Skin of body (tissue), 2 donors: Measurements from ENCODE around the gene TPRN. TPM values are rescaled to one million over a fixed set of nuclear protein-coding genes. Genes with fewer than 3 reads are reported as not detected.

Experiments
- DNase-seq: peaks from one replicate; lab custom pipeline; 2025; lab: John Stamatoyannopoulos, UW
- total RNA-seq: library from RNA; depleted of rRNA; stranded (reverse); fragments of >200 nt; gene quantifications from one replicate; pipeline ENCODE4 v1.2.3, GENCODE V29; 2014

TPRN gene
- total RNA-seq, 1 donor from 2014 or later: 3.4 TPM

- DNase-seq: no peak
Measured at GRCh38 chr9:137162505-137163364, 37.8 kb downstream of the TPRN start.

- no peak for DNase-seq
Measured at GRCh38 chr9:137161558-137162486, 38.7 kb downstream of the TPRN start.

GRCh38 chr9:137160716-137161557 is 39.6 kb downstream of the TPRN start:
- no peak for DNase-seq

GRCh38 chr9:137160054-137160425 is 40.5 kb downstream of the TPRN start:
- DNase-seq: no peak

- no peak for DNase-seq
Measured at GRCh38 chr9:137159105-137160053, 41.2 kb downstream of the TPRN start.

GRCh38 chr9:137158625-137159024 is 41.9 kb downstream of the TPRN start:
- DNase-seq: no peak

DNA sequence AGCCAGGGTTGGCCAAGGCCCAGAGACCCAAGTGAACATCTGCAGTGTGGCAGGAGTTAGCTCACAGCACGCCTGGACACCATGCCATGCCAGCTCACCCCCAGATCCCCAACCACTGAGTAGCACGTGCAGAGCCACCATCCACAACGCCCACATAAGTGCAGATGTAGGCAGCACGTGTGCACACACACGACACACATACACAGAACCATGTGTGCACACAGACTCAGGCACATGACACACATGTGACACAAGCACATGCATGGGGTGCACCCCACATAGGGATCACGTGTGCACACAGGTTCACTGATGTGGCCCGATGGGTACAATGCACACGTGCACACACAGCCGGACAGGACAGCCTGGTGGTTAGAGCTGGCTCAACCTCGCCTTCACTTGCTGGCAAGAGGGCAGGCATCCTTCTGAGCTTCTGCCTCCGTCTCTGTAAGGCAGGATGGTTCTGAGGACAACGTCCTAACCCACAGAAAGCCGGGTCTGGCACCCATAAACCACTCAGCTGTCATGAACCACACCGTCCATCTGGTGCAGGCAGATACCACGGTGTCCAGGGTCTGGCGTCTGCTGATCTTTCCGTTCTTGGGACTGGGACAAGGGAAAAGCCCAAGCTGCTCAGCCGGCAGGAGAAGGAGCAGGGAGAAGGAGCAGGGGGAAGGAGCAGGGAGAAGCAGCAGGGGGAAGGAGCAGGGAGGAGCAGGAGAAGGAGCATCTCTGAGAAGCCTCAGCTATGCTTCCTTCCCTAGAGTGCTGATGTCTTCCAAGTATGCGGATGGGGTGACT is 42.7 kb downstream of the TPRN start:
- DNase-seq: no peak

GRCh38 chr9:137156567-137157375 is 43.8 kb downstream of the TPRN start:
- DNase-seq: no peak

GRCh38 chr9:137152844-137153405 is 47.6 kb downstream of the TPRN start:
- no peak for DNase-seq

- DNase-seq: no peak
Measured at GRCh38 chr9:137150617-137151457, 49.7 kb downstream of the TPRN start.

DNA sequence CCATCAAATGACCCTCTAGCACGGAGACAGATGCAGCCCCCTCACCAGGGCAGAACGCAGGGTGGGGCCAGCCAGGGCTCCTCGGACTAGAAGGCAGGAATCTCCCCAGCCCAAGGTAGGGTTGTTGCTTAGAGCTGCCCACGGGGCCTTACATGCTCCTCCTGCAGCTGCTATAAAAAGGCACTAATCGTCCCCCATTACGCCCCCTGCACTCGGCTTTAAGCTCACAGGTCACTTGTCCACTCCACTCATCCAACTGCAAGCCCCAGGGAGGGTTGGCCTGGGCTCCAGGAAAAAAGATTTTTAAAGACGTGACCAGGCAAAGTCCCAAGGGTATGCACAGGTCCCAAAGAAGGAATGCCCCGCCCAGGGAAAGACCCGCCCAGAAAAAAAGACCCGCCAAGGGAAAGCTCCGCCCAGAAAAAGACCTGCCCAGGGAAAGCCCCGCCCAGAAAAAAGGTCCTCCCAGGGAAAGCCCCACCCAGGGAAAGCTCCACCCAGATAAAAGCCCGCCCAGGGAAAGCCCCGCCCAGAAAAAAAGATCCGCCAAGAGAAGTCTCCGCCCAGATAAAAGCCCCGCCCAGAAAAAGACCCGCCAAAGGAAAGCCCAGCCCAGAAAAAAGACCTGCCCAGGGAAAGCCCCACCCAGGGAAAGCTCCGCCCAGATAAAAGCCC is 50.5 kb downstream of the TPRN start:
- DNase-seq: no peak

GRCh38 chr9:137149363-137149762 is 51.2 kb downstream of the TPRN start:
- DNase-seq: no peak

DNA sequence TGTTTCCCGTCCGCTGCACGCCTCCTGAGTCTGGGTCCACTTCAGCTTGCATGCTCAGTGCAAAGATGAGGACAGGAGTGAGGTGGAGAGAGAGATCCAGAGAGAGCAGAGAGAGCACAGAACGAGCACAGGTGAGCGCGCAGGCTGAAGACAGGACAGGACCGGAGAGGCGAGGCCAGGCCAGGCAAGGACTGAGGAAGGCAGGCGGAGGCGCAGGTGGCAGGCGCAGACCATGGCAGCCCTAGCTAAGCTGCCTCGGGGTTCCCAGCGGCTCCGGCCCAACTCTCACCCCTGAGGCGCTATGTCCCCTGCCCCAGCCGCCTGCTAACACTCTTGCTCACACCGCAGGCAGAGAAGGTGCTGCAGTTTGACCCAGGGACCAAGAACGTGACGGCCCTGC is 51.9 kb downstream of the TPRN start:
- DNase-seq: no peak

DNA sequence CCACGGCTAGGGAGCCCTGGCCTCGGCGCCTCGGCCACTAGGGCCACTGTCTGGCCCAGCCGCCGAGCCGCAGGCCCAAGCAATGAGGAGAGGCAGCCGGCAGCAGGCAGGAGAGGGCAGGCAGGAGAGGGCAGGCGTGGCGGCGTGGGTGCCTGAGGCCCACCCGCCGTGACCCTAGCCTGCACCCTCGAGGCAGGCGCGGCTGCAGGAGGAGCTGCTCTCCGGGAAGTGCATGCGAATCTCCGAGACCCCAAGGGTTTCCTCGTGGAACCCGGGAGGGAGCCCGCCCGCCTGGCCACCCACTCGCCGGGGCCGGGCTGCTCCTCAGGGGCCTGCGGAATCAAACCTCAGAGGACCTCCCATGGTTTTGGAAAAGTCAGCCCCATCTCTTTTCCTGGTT is 52.3 kb downstream of the TPRN start:
- DNase-seq: no peak

DNA sequence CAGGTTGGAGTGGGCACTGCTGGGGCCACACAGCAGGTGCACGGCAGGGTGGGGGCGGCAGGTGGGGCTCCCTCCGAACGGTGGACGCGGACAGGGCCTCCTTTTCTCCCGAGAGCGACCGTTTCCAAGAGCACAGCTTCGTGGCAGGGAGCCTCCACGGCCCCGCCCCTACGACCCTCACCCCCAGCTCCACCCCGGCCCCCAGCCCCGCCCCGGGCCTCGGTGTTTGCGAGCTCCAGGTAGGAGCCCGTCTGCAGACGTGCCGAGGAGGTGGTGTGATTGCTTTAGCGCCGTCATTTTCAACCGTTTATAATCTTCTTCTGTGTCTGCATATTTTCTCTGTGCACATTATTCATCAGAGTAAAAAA is 52.8 kb downstream of the TPRN start:
- no peak for DNase-seq

DNA sequence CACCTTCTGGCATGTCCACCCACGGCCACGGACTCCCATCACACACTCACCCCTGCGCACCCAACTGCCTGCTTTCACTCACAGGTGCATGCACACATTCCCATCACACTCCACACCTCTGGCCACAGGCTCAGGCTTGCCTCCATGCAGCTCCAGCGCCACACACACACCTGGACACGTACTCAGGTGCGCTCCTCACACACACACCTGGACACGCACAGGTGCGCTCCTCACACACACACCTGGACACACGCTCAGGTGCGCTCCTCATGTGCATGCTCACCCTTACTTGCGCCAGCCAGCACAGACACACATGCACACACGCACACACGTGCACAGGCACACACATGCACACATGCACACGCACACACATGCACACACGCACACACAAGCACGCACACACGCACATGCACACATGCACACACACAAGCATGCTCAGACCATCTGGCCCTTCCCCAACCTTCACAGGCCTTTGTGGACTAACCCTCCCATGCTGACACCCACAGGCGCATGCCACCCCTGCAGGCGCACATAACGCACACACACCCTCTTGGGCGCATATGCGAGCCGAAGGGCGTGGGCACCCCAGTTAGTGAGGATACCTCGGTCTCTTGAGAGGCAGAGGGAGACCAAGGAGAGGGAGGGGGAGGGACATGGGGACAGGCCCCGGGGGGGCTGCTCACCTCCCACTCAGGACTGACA is 53.3 kb downstream of the TPRN start:
- DNase-seq: no peak
